ENCODE results near the gene SNX5. TPM values are rescaled to one million over a fixed set of nuclear protein-coding genes. Genes with fewer than 3 reads are reported as not detected.

The SNX5 gene
- total and polyA plus RNA-seq, 2 of the 13 experiments (the other 11 are each of a cell fraction or from before 2014, with no cell fraction given): 664 to 1,040 TPM

- TF ChIP-seq MTERF4 (CRISPR knock-in tag; IDR thresholded peaks at IDR 0.05) (no peak), HNF1B (CRISPR knock-in tag; IDR thresholded peaks at IDR 0.05) (peak; percentile 51), ARID5B (CRISPR knock-in tag; IDR thresholded peaks at IDR 0.05) (peak; percentile 86), HMGXB4 (CRISPR knock-in tag; IDR thresholded peaks at IDR 0.05; ENCODE audit: borderline replicate concordance in 1 of 2, low read depth in 1 of 2) (0 out of 4 replicates have a peak, but pooled peaks have one; percentile 4 to 60), TRAFD1 (CRISPR knock-in tag; IDR thresholded peaks at IDR 0.05; ENCODE audit: borderline replicate concordance) (no peak), ZNF563 (CRISPR knock-in tag; IDR thresholded peaks at IDR 0.05) (0 out of 2 replicates have a peak, but pooled peaks have one; percentile 15), HHEX (CRISPR knock-in tag; IDR thresholded peaks at IDR 0.05) (no peak), IRF9 (CRISPR knock-in tag; IDR thresholded peaks at IDR 0.05; ENCODE audit: borderline replicate concordance) (no peak), ZNF558 (CRISPR knock-in tag; IDR thresholded peaks at IDR 0.05; ENCODE audit: borderline replicate concordance) (no peak), MIER2 (CRISPR knock-in tag; IDR thresholded peaks at IDR 0.05) (peak; percentile 74; the same call in 1 of the 2 replicates), ZNF619 (CRISPR knock-in tag; IDR thresholded peaks at IDR 0.05) (peak; percentile 67; the same call in 1 of the 2 replicates), SAP130 (CRISPR knock-in tag; IDR thresholded peaks at IDR 0.05; ENCODE audit: low read depth) (peak; percentile 94), ZNF749 (CRISPR knock-in tag; IDR thresholded peaks at IDR 0.05; ENCODE audit: borderline replicate concordance) (0 out of 2 replicates have a peak, but pooled peaks have one; percentile 49), ZNF580 (CRISPR knock-in tag; IDR thresholded peaks at IDR 0.05; ENCODE audit: borderline replicate concordance, low read depth) (0 out of 2 replicates have a peak, but pooled peaks have one; percentile 44), TBX2 (CRISPR knock-in tag; IDR thresholded peaks at IDR 0.05; ENCODE audit: borderline replicate concordance) (peak; percentile 61; the same call in 1 of the 2 replicates), RFX5 (IDR thresholded peaks at IDR 0.05; ENCODE audit: low read depth, low read length) (no peak)
Observed at GRCh38 chr20:17960927-17961586, 7.5 kb downstream of the SNX5 start (continued).
